GM20431 (cell line): ENCODE data around the gene APELA.

ENCODE experiments used
- in situ Hi-C: fragments of 300-500 bp; cut with MseI, MboI; formaldehyde crosslinking; loops from one replicate; pipeline ENCODE4 v1.15.0; 2020; ENCODE audit warnings: low sequenced_read_pairs; ENCODE audit not compliant: unreplicated experiment

APELA gene, protein sequence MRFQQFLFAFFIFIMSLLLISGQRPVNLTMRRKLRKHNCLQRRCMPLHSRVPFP

DNA sequence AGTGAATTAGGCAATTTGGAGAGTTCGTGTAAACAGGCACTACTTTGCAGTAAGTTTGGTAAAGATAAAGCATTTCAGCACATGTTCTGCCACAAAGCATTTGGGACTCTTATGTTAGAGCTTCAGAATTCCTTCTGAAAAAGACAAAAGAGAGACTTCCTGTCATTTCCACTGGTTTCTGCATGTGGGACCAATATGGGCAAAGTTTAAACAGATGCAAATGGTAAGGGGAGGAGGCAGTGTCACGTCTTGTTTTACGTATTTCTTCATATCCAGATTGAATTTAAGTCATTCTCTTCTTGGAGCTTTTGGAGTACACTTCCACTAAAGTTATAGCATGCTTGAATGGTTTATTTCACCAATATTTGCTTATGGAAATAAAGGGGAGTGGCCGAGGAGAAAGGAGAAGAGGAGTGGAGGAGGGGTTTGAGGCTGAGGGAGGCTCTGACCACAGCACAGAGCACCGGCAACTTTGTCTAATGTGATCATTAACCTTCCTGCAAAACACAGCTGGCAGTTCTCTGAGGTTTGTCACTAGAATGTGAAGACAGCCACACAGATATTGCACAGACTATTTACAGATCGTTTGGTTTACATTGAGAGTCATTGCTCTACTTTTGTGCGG, at the start of gene APELA:
APELA (plus strand) TSS at position 479 of the 625 bp plus-strand sequence. CDS start 154 bp downstream, outside the sequence.
- in situ Hi-C loops: no loop called here

GRCh38 chr4:164828955-164829354, 48.0 kb upstream of the APELA start:
- in situ Hi-C loops: no loop called here

GRCh38 chr4:164846566-164846965, 30.4 kb upstream of the APELA start:
- in situ Hi-C loops: no loop called here

DNA sequence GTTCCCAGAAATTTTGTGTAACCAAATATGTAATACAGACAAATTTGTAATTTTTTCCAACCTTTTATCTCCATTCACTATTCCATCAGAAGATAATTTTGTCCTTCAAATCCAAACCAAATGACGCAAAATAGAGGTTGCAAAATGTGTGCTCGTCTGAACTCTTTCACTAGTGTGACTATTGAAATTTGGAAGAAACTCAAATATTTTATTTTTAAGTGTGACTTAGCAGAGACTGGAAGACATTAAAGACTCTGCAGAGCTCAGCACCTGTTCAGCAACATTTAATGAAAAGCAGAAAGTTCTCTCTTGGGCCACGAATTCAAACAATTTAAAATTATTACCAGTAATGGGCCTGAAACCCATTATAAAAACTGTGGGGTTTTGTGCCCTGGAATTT, 30.0 kb upstream of the APELA start:
- in situ Hi-C loops: no loop called here

- in situ Hi-C loops: no loop called here
Measured at GRCh38 chr4:164847967-164848649, 28.9 kb upstream of the APELA start.

DNA sequence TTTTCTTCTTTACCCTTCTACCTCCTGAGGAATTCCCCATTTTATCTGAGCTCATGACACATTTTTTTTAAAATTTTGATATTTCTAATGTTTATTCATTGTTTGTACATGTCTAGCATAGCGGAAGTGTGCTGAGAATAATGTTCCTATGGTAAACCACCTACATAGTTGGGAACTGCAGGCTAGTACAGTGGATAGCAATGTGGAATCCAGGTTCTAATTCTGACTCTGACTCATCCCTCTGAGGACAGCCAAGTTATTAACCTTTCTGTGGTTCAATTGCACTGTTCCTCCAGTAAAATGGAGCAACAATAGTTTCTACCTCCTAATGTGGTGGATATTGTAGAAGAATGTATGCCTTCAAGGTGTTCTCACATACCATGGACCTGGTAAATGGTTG, 20.6 kb upstream of the APELA start:
- in situ Hi-C loops: no loop called here

DNA sequence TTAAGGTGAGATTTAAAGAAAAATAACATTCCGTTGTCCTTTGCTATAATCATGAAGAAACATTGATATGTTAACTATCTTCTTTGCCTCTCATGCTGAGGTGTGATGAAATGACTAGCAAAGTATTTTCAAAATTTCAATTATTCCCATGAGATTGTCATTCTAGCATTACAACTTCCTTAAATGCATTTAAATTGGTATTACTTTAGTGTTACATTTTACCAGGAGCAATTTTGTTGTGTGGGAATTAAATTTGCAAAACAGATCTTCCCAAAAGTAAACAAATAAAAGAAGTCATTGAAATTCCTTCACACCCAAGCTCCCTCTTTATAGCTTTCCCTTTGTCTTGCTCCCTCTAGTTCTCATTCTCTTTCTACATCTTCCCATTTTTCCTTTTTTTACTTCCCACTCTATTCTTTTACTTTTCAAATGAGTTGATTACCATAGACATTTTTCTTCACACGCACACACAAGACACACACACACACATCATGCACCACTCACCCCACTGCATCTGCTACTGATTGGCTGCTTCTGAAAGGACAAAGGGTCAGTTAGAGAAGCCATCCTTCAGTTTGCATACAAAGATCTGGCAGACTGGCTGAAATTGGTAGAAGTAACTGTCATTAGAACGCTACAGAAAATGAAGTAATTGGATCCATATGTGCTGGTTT, 10.0 kb upstream of the APELA start:
- in situ Hi-C loops: no loop called here

- in situ Hi-C loops: no loop called here
Measured at GRCh38 chr4:164871673-164872072, 5.3 kb upstream of the APELA start.

DNA sequence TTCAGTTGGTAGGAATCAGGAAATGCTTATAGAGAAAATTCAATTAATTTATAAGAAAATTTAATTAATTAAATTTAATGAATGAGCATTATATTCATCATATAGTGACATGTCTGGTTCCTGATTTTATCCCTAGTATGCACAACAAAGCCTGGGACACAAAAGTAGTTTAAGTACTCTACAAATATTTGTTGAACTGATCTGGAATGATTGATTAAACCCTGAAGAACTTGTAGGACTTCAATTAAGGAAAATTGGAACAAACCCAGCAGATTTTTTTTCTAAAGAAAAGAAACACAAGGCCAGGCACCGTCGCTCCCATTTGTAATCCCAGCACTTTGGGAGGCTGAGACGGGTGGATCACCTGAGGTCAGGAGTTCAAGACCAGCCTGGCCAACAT, 4.5 kb upstream of the APELA start:
- in situ Hi-C loops: no loop called here

GRCh38 chr4:164874789-164875188, 2.2 kb upstream of the APELA start:
- in situ Hi-C loops: no loop called here

GRCh38 chr4:164880489-164881262, 3.7 kb downstream of the APELA start:
- in situ Hi-C loops: no loop called here

DNA sequence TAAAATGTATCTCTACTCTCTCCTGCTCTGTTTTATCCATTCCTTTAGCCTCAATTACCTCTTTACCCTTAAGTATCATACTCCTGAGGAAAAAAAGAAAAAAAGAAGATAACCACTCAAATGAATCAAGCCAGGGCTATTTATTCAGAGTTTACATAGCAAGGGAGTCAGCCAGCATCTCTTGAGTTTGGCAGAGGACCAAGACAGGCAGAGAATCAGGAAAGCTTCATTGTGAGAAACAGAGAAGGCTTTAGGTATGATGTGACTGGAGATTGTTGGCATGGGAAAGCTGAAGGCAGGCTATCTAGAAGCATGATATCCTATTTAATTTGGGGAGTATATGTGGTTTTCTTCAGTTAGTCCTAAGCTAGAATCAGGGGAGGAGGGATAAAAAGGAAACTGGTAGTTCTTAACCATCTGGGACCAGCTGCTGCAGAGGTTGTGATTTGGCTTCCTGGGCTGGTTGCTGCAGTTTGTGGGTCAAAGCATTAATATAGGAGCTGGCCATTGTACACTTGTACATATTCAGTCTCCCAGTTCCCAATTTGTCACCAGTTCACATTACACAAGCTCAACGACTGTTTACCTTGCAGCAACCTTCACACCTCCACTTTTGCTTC, 11.2 kb downstream of the APELA start:
- in situ Hi-C loops: no loop called here

GRCh38 chr4:164890691-164891090, 13.7 kb downstream of the APELA start:
- in situ Hi-C loops: no loop called here

- in situ Hi-C loops: no loop called here
Measured at GRCh38 chr4:164892018-164892417, 15.0 kb downstream of the APELA start.

DNA sequence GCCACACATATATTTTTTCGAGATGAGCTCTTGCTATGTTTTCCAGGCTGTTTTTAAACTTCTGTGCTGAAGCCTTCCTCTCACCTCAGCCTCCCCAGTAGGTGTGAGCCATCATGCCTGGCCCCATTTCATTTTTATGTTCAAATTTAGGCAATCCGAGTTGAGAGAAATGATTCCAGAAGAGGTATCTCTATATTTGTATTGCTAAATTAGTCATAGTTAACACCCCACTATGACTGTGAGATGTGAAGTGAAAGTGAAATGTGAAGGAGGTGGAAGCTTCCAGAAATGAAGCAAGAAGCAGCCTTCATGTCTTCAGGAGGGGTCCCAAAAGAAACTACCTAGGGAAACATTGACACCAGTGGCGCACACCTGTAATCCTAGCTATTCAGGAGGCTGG, 17.7 kb downstream of the APELA start:
- in situ Hi-C loops: no loop called here

DNA sequence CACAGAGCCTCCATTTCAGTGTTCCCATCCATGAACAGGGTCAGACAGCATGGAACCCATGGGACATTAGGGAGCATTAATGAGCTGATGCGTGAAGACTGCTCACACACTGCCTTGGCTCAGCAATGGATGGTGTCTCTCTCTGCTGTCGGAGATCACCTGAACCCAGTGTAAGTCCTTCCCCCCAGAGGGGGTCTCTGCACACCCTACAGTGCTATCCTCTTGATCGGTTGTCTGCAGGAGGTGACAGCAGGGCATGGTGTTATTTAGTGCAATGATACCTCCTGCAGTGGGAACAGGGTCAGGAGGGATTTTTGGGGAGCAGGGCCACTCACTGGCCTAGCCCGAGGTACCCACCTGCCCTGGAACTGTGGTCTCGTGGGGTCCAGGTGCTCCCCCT, 25.6 kb downstream of the APELA start:
- in situ Hi-C loops: loop anchor here (25.0 kb wide), 1 partner anchor 115 kb away; no protein-coding TSS in a partner anchor

- in situ Hi-C loops: loop anchor here (25.0 kb wide), 1 partner anchor 117 kb away; no protein-coding TSS in a partner anchor
Measured at GRCh38 chr4:164904336-164904735, 27.4 kb downstream of the APELA start.

- in situ Hi-C loops: loop anchor here (25.0 kb wide), 1 partner anchor 118 kb away; no protein-coding TSS in a partner anchor
Measured at GRCh38 chr4:164904941-164905340, 28.0 kb downstream of the APELA start.

- in situ Hi-C loops: loop anchor here (25.0 kb wide), 1 partner anchor 119 kb away; no protein-coding TSS in a partner anchor
Measured at GRCh38 chr4:164906368-164906767, 29.4 kb downstream of the APELA start.

GRCh38 chr4:164913506-164913905, 36.5 kb downstream of the APELA start:
- in situ Hi-C loops: loop anchor here (25.0 kb wide), 1 partner anchor 126 kb away; no protein-coding TSS in a partner anchor
